Measurements from ENCODE around the gene MAP2K3. TPM values are rescaled to one million over a fixed set of nuclear protein-coding genes. Genes with fewer than 3 reads are reported as not detected.
A peak's percentile ranks its signal among the peaks of the same experiment; 100 is the strongest.

Gene MAP2K3
- polyA plus RNA-seq, 1 donor (not counting 4 experiments of a cell fraction or from before 2014, with no cell fraction given): 22.4 TPM

DNA sequence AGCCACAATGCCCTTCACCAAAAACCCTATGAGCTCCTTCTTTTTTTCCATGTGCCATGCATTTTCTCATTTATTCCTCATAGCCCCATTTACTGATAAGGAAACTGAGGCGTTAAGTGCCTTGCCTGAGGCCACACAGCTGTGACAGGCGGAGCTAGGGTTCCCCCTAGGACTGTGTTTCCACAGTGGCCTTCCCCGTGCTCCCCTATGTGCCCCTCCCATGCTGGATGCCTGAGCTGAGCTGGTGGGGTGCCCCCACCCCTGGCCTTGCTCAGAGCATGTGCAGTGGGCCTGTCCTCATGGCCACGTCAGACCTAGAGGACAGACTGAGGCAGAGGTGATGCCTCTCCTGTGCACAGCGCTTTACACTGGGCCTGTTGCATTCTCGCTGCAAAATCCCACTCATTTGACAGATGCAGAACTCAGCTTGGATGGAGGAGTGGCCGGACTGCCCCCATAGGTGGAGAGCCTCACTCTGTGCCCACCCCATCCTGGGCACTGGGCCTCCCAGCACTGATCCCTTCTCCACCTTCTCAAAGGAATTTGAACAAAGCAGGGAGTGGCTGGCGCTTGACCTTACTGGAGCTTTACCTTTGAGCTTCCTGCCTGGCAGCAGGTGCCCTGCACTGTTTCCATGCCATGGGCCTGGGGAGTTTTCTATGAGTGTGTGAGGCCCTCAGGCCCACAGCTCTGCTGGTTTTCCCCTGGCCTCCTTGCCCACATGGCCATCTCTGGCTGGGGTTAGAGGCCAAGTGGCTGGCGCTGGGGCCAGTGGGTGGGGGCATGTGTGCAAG, 2.6 kb downstream of the MAP2K3 start:
- FAIRE-seq: peak; percentile 74
- dilution Hi-C loops (cut with MboI; ENCODE audit: extremely low pct_ligation_motif_present, low sequenced_read_pairs): no loop called here

DNA sequence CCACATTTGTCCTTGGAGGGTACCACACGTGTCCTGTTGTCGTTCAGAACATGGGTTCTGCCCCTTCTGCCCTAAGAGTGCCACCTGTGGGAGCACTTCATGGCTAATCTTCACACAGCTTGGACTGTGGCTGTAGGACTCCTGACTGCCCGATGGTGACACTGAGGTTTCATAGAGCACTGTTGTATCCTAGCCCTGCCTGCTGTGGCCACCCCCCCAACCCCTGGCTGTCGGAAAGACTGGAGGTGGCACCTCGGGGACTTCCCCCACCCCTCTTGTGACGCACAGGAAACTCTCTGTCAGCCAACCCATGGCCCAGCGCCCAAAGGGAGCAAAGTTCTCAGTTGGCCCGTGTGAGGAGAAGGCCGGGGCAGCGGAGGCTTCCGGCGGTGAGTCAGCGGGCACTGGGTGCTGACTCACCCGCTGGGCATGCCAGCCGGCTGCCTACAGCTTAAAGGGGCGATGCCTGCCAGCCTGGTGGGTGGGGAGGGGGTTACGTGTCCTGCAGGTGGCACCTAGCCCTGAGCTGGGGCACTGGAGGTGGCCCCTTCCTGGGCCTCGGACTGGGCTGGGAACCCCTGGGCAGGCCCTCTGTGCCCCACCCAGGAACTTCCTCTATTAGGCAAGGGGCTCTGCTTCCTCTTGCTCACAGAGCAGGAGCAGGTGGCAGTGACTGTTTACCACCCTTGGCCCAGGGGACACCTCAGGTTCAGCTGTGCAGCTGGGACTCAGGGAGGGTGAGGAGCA, 3.4 kb downstream of the MAP2K3 start:
- Histone ChIP-seq H2AFZ (ENCODE audit: control insufficient read depth, low read length) (no peak overlapping the region), H3K27ac (ENCODE audit: control insufficient read depth, insufficient read depth, low read length) (peak overlapping the region; percentile 79), H4K20me1 (ENCODE audit: control insufficient read depth, extremely low read depth, insufficient read depth, low read length) (peaks cover 12% of the 10 kb centered on the region), H3K9me1 (ENCODE audit: control insufficient read depth, extremely low read depth, insufficient read depth, low read length) (peaks cover 7% of the 10 kb centered on the region), H3K9me3 (ENCODE audit: control insufficient read depth, low read depth, low read length) (no peaks in the 10 kb centered on the region), H3K9ac (ENCODE audit: control insufficient read depth, extremely low read depth, insufficient read depth, low read length) (peak overlapping the region; percentile 83), H3K36me3 (ENCODE audit: control insufficient read depth in 2 of 2, extremely low read depth in 1 of 2, insufficient read depth in 2 of 2, low read length in 2 of 2) (peaks cover 7 to 11% of the 10 kb centered on the region in 2 experiments), H3K4me2 (ENCODE audit: control insufficient read depth, extremely low read depth, insufficient read depth, low read depth, low read length) (peak overlapping the region; percentile 93), H3K79me2 (ENCODE audit: control insufficient read depth, insufficient read depth, low read length) (peaks cover 78% of the 10 kb centered on the region), H3K27me3 (ENCODE audit: control insufficient read depth, extremely low read depth, insufficient read depth, low read length) (no peaks in the 10 kb centered on the region), H3K4me1 (ENCODE audit: control insufficient read depth, extremely low read depth, insufficient read depth, low read length) (peaks cover 45% of the 10 kb centered on the region), H3K4me3 (ENCODE audit: control insufficient read depth in 2 of 3, extremely low read depth in 1 of 3, insufficient read depth in 2 of 3, low read depth in 1 of 3, low read length in 3 of 3) (peak overlapping the region; percentile 3 to 86 (median 78))
- TF ChIP-seq, protein P1, sequence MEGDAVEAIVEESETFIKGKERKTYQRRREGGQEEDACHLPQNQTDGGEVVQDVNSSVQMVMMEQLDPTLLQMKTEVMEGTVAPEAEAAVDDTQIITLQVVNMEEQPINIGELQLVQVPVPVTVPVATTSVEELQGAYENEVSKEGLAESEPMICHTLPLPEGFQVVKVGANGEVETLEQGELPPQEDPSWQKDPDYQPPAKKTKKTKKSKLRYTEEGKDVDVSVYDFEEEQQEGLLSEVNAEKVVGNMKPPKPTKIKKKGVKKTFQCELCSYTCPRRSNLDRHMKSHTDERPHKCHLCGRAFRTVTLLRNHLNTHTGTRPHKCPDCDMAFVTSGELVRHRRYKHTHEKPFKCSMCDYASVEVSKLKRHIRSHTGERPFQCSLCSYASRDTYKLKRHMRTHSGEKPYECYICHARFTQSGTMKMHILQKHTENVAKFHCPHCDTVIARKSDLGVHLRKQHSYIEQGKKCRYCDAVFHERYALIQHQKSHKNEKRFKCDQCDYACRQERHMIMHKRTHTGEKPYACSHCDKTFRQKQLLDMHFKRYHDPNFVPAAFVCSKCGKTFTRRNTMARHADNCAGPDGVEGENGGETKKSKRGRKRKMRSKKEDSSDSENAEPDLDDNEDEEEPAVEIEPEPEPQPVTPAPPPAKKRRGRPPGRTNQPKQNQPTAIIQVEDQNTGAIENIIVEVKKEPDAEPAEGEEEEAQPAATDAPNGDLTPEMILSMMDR (optimal IDR thresholded peaks at IDR 0.05 in 1 of 3, IDR thresholded peaks at IDR 0.05 in 1 of 3, conservative IDR thresholded peaks at IDR 0.05 in 1 of 3; ENCODE audit: extremely low read depth in 1 of 3, insufficient read depth in 2 of 3, low read length in 3 of 3): no peak
- no peak for TF ChIP-seq EZH2 (IDR thresholded peaks at IDR 0.05; ENCODE audit: low read length)
- DNase-seq (ENCODE audit: low read depth, low spot score) (peak; percentile 82), FAIRE-seq (peak; percentile 77)
- dilution Hi-C loops (cut with MboI; ENCODE audit: extremely low pct_ligation_motif_present, low sequenced_read_pairs): no loop called here

More for the DNA sequence above, 2.6 kb downstream of the MAP2K3 start:
- TF ChIP-seq EZH2 (IDR thresholded peaks at IDR 0.05; ENCODE audit: low read length): no peak
- TF ChIP-seq, protein P1 (optimal IDR thresholded peaks at IDR 0.05 in 1 of 3, IDR thresholded peaks at IDR 0.05 in 1 of 3, conservative IDR thresholded peaks at IDR 0.05 in 1 of 3; ENCODE audit: extremely low read depth in 1 of 3, insufficient read depth in 2 of 3, low read length in 3 of 3): no peak
- no peaks in the 10 kb centered on the region for H3K9me3 ChIP-seq (ENCODE audit: control insufficient read depth, low read depth, low read length)
- H3K4me1 ChIP-seq (ENCODE audit: control insufficient read depth, extremely low read depth, insufficient read depth, low read length): peaks cover 52% of the 10 kb centered on the region
- no peaks in the 10 kb centered on the region for H3K27me3 ChIP-seq (ENCODE audit: control insufficient read depth, extremely low read depth, insufficient read depth, low read length)
- peak overlapping the region; percentile 77 to 86 (median 78) for H3K4me3 ChIP-seq (ENCODE audit: control insufficient read depth in 2 of 3, extremely low read depth in 1 of 3, insufficient read depth in 2 of 3, low read depth in 1 of 3, low read length in 3 of 3)
- peaks cover 7 to 8% of the 10 kb centered on the region in 2 experiments for H3K36me3 ChIP-seq (ENCODE audit: control insufficient read depth in 2 of 2, extremely low read depth in 1 of 2, insufficient read depth in 2 of 2, low read length in 2 of 2)
- peak overlapping the region; percentile 93 for H3K4me2 ChIP-seq (ENCODE audit: control insufficient read depth, extremely low read depth, insufficient read depth, low read depth, low read length)
- peak overlapping the region; percentile 79 for H3K27ac ChIP-seq (ENCODE audit: control insufficient read depth, insufficient read depth, low read length)
- peak overlapping the region; percentile 83 for H3K9ac ChIP-seq (ENCODE audit: control insufficient read depth, extremely low read depth, insufficient read depth, low read length)
- H3K79me2 ChIP-seq (ENCODE audit: control insufficient read depth, insufficient read depth, low read length): peaks cover 70% of the 10 kb centered on the region
- no peak for DNase-seq (ENCODE audit: low read depth, low spot score)
- H2AFZ ChIP-seq (ENCODE audit: control insufficient read depth, low read length): no peak overlapping the region
- peaks cover 12% of the 10 kb centered on the region for H4K20me1 ChIP-seq (ENCODE audit: control insufficient read depth, extremely low read depth, insufficient read depth, low read length)
- H3K9me1 ChIP-seq (ENCODE audit: control insufficient read depth, extremely low read depth, insufficient read depth, low read length): peaks cover 7% of the 10 kb centered on the region
